Smooth muscle cell (in vitro differentiated cells): ENCODE data around the gene HIBCH. TPM values are rescaled to one million over a fixed set of nuclear protein-coding genes. Genes with fewer than 3 reads are reported as not detected.

Source experiments
- DNase-seq: peaks from one replicate; lab custom pipeline; 2025; ENCODE audit not compliant: unreplicated experiment; lab: John Stamatoyannopoulos, UW
- H2AFZ ChIP-seq: fragments of 200-600 bp; sonication (generic); 2 replicates; pipeline ENCODE4 v1.6.0; 2016; ENCODE audit warnings: antibody characterized with exemption, low read depth, mild to moderate bottlenecking
- H3F3A ChIP-seq: fragments of 200-600 bp; sonication (generic); 2 replicates; pipeline ENCODE4 v1.6.0; 2017; ENCODE audit warnings: antibody characterized with exemption, low read depth
- H3K27ac ChIP-seq: fragments of 200-600 bp; sonication (generic); 2 replicates; pipeline ENCODE4 v1.5.1; 2016; ENCODE audit warnings: low read depth, mild to moderate bottlenecking
- H3K27me3 ChIP-seq: fragments of 200-600 bp; sonication (generic); 2 replicates; pipeline ENCODE4 v1.6.1; 2016; ENCODE audit warnings: low read depth, mild to moderate bottlenecking
- H3K36me3 ChIP-seq: fragments of 200-600 bp; sonication (generic); 2 replicates; pipeline ENCODE4 v1.5.1; 2016; ENCODE audit warnings: low read depth
- H3K4me1 ChIP-seq: fragments of 200-600 bp; sonication (generic); 2 replicates; pipeline ENCODE4 v1.5.1; 2016; ENCODE audit warnings: low read depth
- H3K4me2 ChIP-seq: fragments of 200-600 bp; sonication (generic); 2 replicates; pipeline ENCODE4 v1.6.0; 2016; ENCODE audit warnings: mild to moderate bottlenecking
- H3K4me3 ChIP-seq: fragments of 200-600 bp; sonication (generic); 2 replicates; pipeline ENCODE4 v1.5.1; 2016; ENCODE audit warnings: mild to moderate bottlenecking
- H3K79me2 ChIP-seq: fragments of 200-600 bp; sonication (generic); 2 replicates; pipeline ENCODE4 v1.6.0; 2016; ENCODE audit warnings: low read depth, mild to moderate bottlenecking
- H3K9ac ChIP-seq: fragments of 200-600 bp; sonication (generic); 2 replicates; pipeline ENCODE4 v1.6.0; 2016; ENCODE audit warnings: low read depth
- H3K9me3 ChIP-seq: fragments of 200-600 bp; sonication (generic); replicated peaks from 2 replicates; pipeline ENCODE4 v1.5.1; 2016; ENCODE audit warnings: low read depth
- H4K20me1 ChIP-seq: fragments of 200-600 bp; sonication (generic); 2 replicates; pipeline ENCODE4 v1.6.0; 2016; ENCODE audit warnings: low read depth
- WGBS: methylation state at CpG from one replicate; pipeline ENCODE4 v1.1.7; 2016; ENCODE audit warnings: low lambda C conversion rate; 5-methylcytosine and 5-hydroxymethylcytosine counted together
- polyA plus RNA-seq: library from polyadenylated mRNA; unstranded; fragments of >200 nt; fragmentation: Nextera tagmentation; extraction: Ambion mirVana; gene quantifications from 2 replicates; pipeline ENCODE4 v1.2.1, GENCODE V29; 2016
- total RNA-seq: library from RNA; depleted of rRNA; stranded (reverse); fragments of >200 nt; gene quantifications from 2 replicates; pipeline ENCODE4 v1.2.3, GENCODE V29; 2014
- TF ChIP-seq, protein P1 (sequence below): fragments of 200-600 bp; sonication (generic); IDR thresholded peaks from 2 replicates; pipeline ENCODE4 v1.5.1; 2017; ENCODE audit warnings: borderline replicate concordance, mild to moderate bottlenecking, antibody characterized with exemption; ENCODE audit not compliant: insufficient read depth, poor library complexity, severe bottlenecking

Gene HIBCH
- total and polyA plus RNA-seq, 2 experiments from 2014 or later, result 16.6 to 18.1 TPM

DNA sequence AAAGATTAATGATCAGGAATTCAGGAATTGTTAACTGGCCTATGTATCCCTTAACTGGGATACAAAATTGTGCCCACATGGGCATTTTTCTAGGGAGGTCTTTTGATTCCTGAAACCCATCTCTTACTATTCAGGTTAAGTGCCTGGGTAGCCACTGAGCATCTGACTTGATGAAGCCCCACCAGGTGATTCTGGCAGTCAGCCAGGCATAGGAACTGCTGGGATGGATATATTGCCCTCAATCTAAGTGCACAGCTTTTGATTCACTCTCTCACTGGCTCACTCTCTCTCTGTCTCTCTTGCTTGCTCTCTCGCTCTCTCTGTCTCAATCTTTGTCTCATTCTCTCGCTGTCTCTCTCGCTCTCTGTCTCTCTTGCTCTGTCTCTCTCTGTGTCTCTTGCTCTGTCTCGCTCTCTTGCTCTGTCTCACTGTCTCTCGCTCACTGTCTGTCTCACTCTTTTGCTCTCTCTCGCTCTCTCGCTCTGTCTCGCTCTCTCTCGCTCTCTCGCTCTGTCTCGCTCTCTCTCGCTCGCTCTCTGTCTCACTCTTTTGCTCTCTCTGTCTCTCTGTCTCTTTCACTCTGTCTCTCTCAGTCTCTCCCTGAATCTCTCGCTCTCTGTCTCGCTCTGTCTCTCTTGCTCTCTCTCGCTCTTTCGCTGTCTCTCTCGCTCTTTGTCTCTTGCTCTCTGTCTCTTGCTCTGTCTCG is 46.0 kb upstream of the HIBCH start:
- Histone ChIP-seq H3K4me1 (no peaks in the 10 kb centered on the region), H3K9ac (no peak overlapping the region), H3K27ac (no peak overlapping the region), H3K36me3 (peaks cover under 1% of the 10 kb centered on the region), H4K20me1 (no peaks in the 10 kb centered on the region), H2AFZ (no peak overlapping the region), H3K4me2 (no peak overlapping the region), H3K79me2 (no peaks in the 10 kb centered on the region), H3K9me3 (no peaks in the 10 kb centered on the region), H3F3A (no peaks in the 10 kb centered on the region), H3K27me3 (no peaks in the 10 kb centered on the region), H3K4me3 (no peak overlapping the region)
- TF ChIP-seq, protein P1, sequence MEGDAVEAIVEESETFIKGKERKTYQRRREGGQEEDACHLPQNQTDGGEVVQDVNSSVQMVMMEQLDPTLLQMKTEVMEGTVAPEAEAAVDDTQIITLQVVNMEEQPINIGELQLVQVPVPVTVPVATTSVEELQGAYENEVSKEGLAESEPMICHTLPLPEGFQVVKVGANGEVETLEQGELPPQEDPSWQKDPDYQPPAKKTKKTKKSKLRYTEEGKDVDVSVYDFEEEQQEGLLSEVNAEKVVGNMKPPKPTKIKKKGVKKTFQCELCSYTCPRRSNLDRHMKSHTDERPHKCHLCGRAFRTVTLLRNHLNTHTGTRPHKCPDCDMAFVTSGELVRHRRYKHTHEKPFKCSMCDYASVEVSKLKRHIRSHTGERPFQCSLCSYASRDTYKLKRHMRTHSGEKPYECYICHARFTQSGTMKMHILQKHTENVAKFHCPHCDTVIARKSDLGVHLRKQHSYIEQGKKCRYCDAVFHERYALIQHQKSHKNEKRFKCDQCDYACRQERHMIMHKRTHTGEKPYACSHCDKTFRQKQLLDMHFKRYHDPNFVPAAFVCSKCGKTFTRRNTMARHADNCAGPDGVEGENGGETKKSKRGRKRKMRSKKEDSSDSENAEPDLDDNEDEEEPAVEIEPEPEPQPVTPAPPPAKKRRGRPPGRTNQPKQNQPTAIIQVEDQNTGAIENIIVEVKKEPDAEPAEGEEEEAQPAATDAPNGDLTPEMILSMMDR, result no peak
- DNase-seq, result no peak
- 98% methylated on average over 19 of the region's 19 CpGs for WGBS

GRCh38 chr2:190362894-190363293 is 43.3 kb upstream of the HIBCH start:
- Histone ChIP-seq H3K27me3 (no peaks in the 10 kb centered on the region), H3F3A (no peaks in the 10 kb centered on the region), H3K4me3 (no peak overlapping the region), H3K79me2 (no peaks in the 10 kb centered on the region), H3K27ac (no peak overlapping the region), H2AFZ (no peak overlapping the region), H3K4me2 (no peak overlapping the region), H3K9me3 (no peaks in the 10 kb centered on the region), H3K4me1 (no peaks in the 10 kb centered on the region), H4K20me1 (no peaks in the 10 kb centered on the region), H3K36me3 (peaks cover 3% of the 10 kb centered on the region), H3K9ac (no peak overlapping the region)
- DNase-seq, result no peak
- 97% methylated on average over 1 of the region's 1 CpG for WGBS
- TF ChIP-seq, protein P1, result no peak

GRCh38 chr2:190361572-190361971 is 41.9 kb upstream of the HIBCH start:
- Histone ChIP-seq H3K4me3 (no peak overlapping the region), H3K79me2 (no peaks in the 10 kb centered on the region), H3K9ac (no peak overlapping the region), H3K9me3 (no peaks in the 10 kb centered on the region), H2AFZ (no peak overlapping the region), H3K27ac (no peak overlapping the region), H3K4me1 (no peaks in the 10 kb centered on the region), H4K20me1 (no peaks in the 10 kb centered on the region), H3K27me3 (no peaks in the 10 kb centered on the region), H3K4me2 (no peak overlapping the region), H3K36me3 (peaks cover 3% of the 10 kb centered on the region), H3F3A (no peaks in the 10 kb centered on the region)
- no peak for DNase-seq
- TF ChIP-seq, protein P1, result no peak
- 92% methylated on average over 2 of the region's 2 CpGs for WGBS

GRCh38 chr2:190360965-190361364 is 41.3 kb upstream of the HIBCH start:
- Histone ChIP-seq H3K4me3 (no peak overlapping the region), H3K27ac (no peak overlapping the region), H2AFZ (no peak overlapping the region), H3K4me2 (no peak overlapping the region), H3K9me3 (no peaks in the 10 kb centered on the region), H3K79me2 (no peaks in the 10 kb centered on the region), H3K36me3 (peaks cover 3% of the 10 kb centered on the region), H4K20me1 (no peaks in the 10 kb centered on the region), H3K4me1 (no peaks in the 10 kb centered on the region), H3K27me3 (no peaks in the 10 kb centered on the region), H3K9ac (no peak overlapping the region), H3F3A (no peaks in the 10 kb centered on the region)
- WGBS, result 96% methylated on average over 3 of the region's 3 CpGs
- TF ChIP-seq, protein P1, result no peak
- DNase-seq, result no peak
